H1 (cell line): Measurements from ENCODE around the gene LGALSL. TPM values are rescaled to one million over a fixed set of nuclear protein-coding genes. Genes with fewer than 3 reads are reported as not detected.

Experiments used
- CTCF ChIA-PET: fragments of 300-600 bp; sonication (Branson Sonifier 250); formaldehyde crosslinking; loops from one replicate; lab custom pipeline; 2021; ENCODE audit not compliant: partially characterized antibody; lab: Charles Lee
- POLR2A ChIA-PET: fragments of 300-600 bp; sonication (Branson Sonifier 250); formaldehyde crosslinking; loops from one replicate; lab custom pipeline; 2021; ENCODE audit warnings: inconsistent platforms; ENCODE audit not compliant: partially characterized antibody; lab: Charles Lee
- DNase-seq, 2 experiments: peaks; one replicate each; pipeline versions ENCODE4 v3.0.0 to v3.0.0-alpha.2; 2010 to 2022; ENCODE audit warnings: low spot score in 2 of 2, low read depth in 1 of 2, mixed read lengths in 1 of 2
- FAIRE-seq: peaks from 2 replicates; lab custom pipeline; 2011; peaks lifted over from hg19 to GRCh38; lab: Jason Lieb, UNC
- H2AFZ ChIP-seq: 2 replicates; pipeline ENCODE4 v1.8.1; 2012; ENCODE audit warnings: low read length, inconsistent platforms
- H2AK5ac ChIP-seq: 2 replicates; pipeline ENCODE4 v1.6.1; 2013; ENCODE audit warnings: low read depth, low read length
- H2BK120ac ChIP-seq: replicated peaks from 2 replicates; pipeline ENCODE3; 2013; ENCODE audit warnings: low read depth, low read length, inconsistent platforms
- H2BK12ac ChIP-seq: 2 replicates; pipeline ENCODE4 v1.6.1; 2013; ENCODE audit warnings: low read depth, low read length
- H2BK15ac ChIP-seq: 2 replicates; pipeline ENCODE4 v1.6.1; 2013; ENCODE audit warnings: low read length
- H2BK20ac ChIP-seq: 2 replicates; pipeline ENCODE4 v1.6.1; 2013; ENCODE audit warnings: low read length
- H2BK5ac ChIP-seq: 2 replicates; pipeline ENCODE4 v1.6.1; 2013; ENCODE audit warnings: low read depth, low read length
- H3K14ac ChIP-seq: 2 replicates; pipeline ENCODE4 v1.6.1; 2013; ENCODE audit warnings: inconsistent platforms; ENCODE audit not compliant: insufficient read length
- H3K18ac ChIP-seq: 2 replicates; pipeline ENCODE4 v1.6.1; 2013; ENCODE audit warnings: low read length; ENCODE audit errors: extremely low read depth
- H3K23ac ChIP-seq: 2 replicates; pipeline ENCODE4 v1.6.1; 2013; ENCODE audit warnings: inconsistent platforms; ENCODE audit not compliant: insufficient read length
- H3K23me2 ChIP-seq: 2 replicates; pipeline ENCODE4 v1.6.1; 2013; ENCODE audit warnings: low read depth, low read length
- H3K27ac ChIP-seq: 2 replicates; pipeline ENCODE4 v1.6.1; 2011; ENCODE audit warnings: low read depth, low read length, inconsistent platforms
- H3K27me3 ChIP-seq, 4 experiments: replicated peaks in 1 of 4; 1 replicate in 1 of 4; 2 replicates in 3 of 4; pipeline versions ENCODE4 v1.6.1 to v1.8.1; 2011 to 2013; ENCODE audit warnings: low read length in 3 of 4, mild to moderate bottlenecking in 3 of 4, inconsistent platforms in 2 of 4, mixed read lengths in 2 of 4, moderate library complexity in 1 of 4; ENCODE audit not compliant: control insufficient read depth in 3 of 4, insufficient read depth in 3 of 4; ENCODE audit errors: extremely low read depth in 1 of 4
- H3K36me3 ChIP-seq, 4 experiments: 2 replicates each; pipeline versions ENCODE4 v1.6.1 to v1.8.1; 2011 to 2013; ENCODE audit warnings: mild to moderate bottlenecking in 4 of 4, low read length in 3 of 4, moderate library complexity in 2 of 4, control low read depth in 1 of 4, inconsistent platforms in 1 of 4; ENCODE audit not compliant: insufficient read depth in 4 of 4, control insufficient read depth in 2 of 4
- H3K4ac ChIP-seq: replicated peaks from 2 replicates; pipeline ENCODE3; 2013; ENCODE audit warnings: low read length, low read depth, mixed read lengths, inconsistent platforms; ENCODE audit not compliant: insufficient read length
- H3K4me1 ChIP-seq, 4 experiments: replicated peaks in 1 of 4; 1 replicate in 1 of 4; 2 replicates in 3 of 4; pipeline versions ENCODE4 v1.6.1 to v1.8.1; 2011 to 2013; ENCODE audit warnings: low read length in 3 of 4, inconsistent platforms in 2 of 4, mixed read lengths in 1 of 4; ENCODE audit not compliant: insufficient read depth in 4 of 4, control insufficient read depth in 3 of 4
- H3K4me2 ChIP-seq, 2 experiments: 2 replicates each; pipeline versions ENCODE4 v1.6.1 to v1.8.1; 2011 to 2013; ENCODE audit warnings: low read depth in 2 of 2, low read length in 2 of 2, control low read depth in 1 of 2, inconsistent platforms in 1 of 2, mild to moderate bottlenecking in 1 of 2; ENCODE audit not compliant: insufficient read depth in 1 of 2
- H3K4me3 ChIP-seq, 4 experiments: fragments of 200-600, 300-600 bp in 1 of 4; sonication (generic), shearing (Covaris generic), sonication (Bioruptor Twin) in 1 of 4; 2 replicates each; pipeline versions ENCODE4 v1.5.1 to v1.8.1; 2011 to 2016; ENCODE audit warnings: low read length in 4 of 4, low read depth in 3 of 4, control low read depth in 2 of 4, inconsistent platforms in 2 of 4, mild to moderate bottlenecking in 2 of 4, mixed read lengths in 1 of 4, moderate library complexity in 1 of 4; ENCODE audit not compliant: insufficient read depth in 2 of 4; ENCODE audit errors: extremely low read depth in 1 of 4
- H3K56ac ChIP-seq: replicated peaks from 2 replicates; pipeline ENCODE3; 2013; ENCODE audit warnings: low read depth, mild to moderate bottlenecking, mixed read lengths, low read length, inconsistent platforms; ENCODE audit not compliant: insufficient read length
- H3K79me1 ChIP-seq: 2 replicates; pipeline ENCODE4 v1.6.1; 2013; ENCODE audit warnings: low read depth, low read length, control low read depth
- H3K79me2 ChIP-seq, 2 experiments: 2 replicates each; pipeline versions ENCODE4 v1.6.1 to v1.8.1; 2012 to 2013; ENCODE audit warnings: low read length in 2 of 2, mild to moderate bottlenecking in 2 of 2, inconsistent platforms in 1 of 2; ENCODE audit not compliant: insufficient read depth in 2 of 2, control insufficient read depth in 1 of 2
- H3K9ac ChIP-seq, 4 experiments: replicated peaks in 1 of 4; 1 replicate in 1 of 4; 2 replicates in 3 of 4; pipeline versions ENCODE4 v1.6.1 to v1.8.1; 2011 to 2013; ENCODE audit warnings: low read depth in 3 of 4, low read length in 3 of 4, control low read depth in 2 of 4, mild to moderate bottlenecking in 2 of 4, moderate library complexity in 2 of 4, inconsistent platforms in 1 of 4; ENCODE audit errors: extremely low read depth in 1 of 4
- H3K9me3 ChIP-seq, 2 experiments: 2 replicates each; pipeline versions ENCODE4 v1.6.1 to v1.8.1; 2012 to 2013; ENCODE audit warnings: mild to moderate bottlenecking in 2 of 2, moderate library complexity in 2 of 2, control low read depth in 1 of 2, inconsistent platforms in 1 of 2, low read depth in 1 of 2, low read length in 1 of 2, mixed read lengths in 1 of 2; ENCODE audit not compliant: insufficient read depth in 2 of 2
- H4K20me1 ChIP-seq, 2 experiments: replicated peaks in 1 of 2; 2 replicates each; pipeline versions ENCODE3 to v1.8.1; 2011 to 2013; ENCODE audit warnings: inconsistent platforms in 2 of 2, low read length in 2 of 2, mild to moderate bottlenecking in 1 of 2; ENCODE audit not compliant: insufficient read depth in 2 of 2, control insufficient read depth in 1 of 2
- H4K5ac ChIP-seq: 2 replicates; pipeline ENCODE4 v1.6.1; 2013; ENCODE audit warnings: low read length, low read depth, mixed read lengths, inconsistent platforms; ENCODE audit not compliant: insufficient read length
- H4K8ac ChIP-seq: 2 replicates; pipeline ENCODE4 v1.8.0; 2013; ENCODE audit warnings: mild to moderate bottlenecking, moderate library complexity, low read length, inconsistent platforms; ENCODE audit not compliant: insufficient read depth; ENCODE audit errors: extremely low read depth
- H4K91ac ChIP-seq: replicated peaks from 2 replicates; pipeline ENCODE3; 2013; ENCODE audit warnings: low read length, mixed read lengths, inconsistent platforms; ENCODE audit not compliant: insufficient read length
- PHF8 ChIP-seq: fragments of 200-600 bp; sonication (generic); conservative IDR thresholded peaks from 2 replicates; pipeline ENCODE4 v1.7.1; 2012; ENCODE audit warnings: low read depth, mild to moderate bottlenecking, inconsistent platforms, low read length, moderate library complexity
- POLR2AphosphoS5 ChIP-seq: IDR thresholded peaks from 2 replicates; pipeline ENCODE4 v1.6.1; 2011; ENCODE audit warnings: low read depth, low read length
- RFX5 ChIP-seq: IDR thresholded peaks from 2 replicates; pipeline ENCODE4 v1.6.1; 2011; ENCODE audit warnings: low read depth, low read length, improper control_type of control experiment, borderline replicate concordance
- RNF2 ChIP-seq: fragments of 200-900, 300-1000 bp; sonication (generic); IDR thresholded peaks from 2 replicates; pipeline ENCODE4 v1.7.1; 2016; ENCODE audit warnings: borderline replicate concordance, low read depth, mild to moderate bottlenecking, antibody characterized with exemption, low read length; ENCODE audit not compliant: poor library complexity, severe bottlenecking; ENCODE audit errors: missing control alignments
- WGBS, 2 experiments: shearing (Covaris generic) in 1 of 2; methylation state at CpG; one replicate each; pipeline versions ENCODE4 v1.1.6 to v1.1.7; 2013 to 2015; ENCODE audit warnings: low lambda C conversion rate in 2 of 2, mixed read lengths in 2 of 2, inconsistent platforms in 1 of 2, low coverage in 1 of 2, missing lambda C conversion rate in 1 of 2; ENCODE audit not compliant: insufficient replicate concordance in 2 of 2, insufficient coverage in 1 of 2, insufficient read length in 1 of 2; ENCODE audit errors: extremely low coverage in 1 of 2, missing lambda C conversion rate in 1 of 2; 5-methylcytosine and 5-hydroxymethylcytosine counted together
- polyA plus RNA-seq, 7 experiments: library from polyadenylated mRNA; depleted of rRNA in 3 of 7; stranded (reverse) in 5 of 7; unstranded in 2 of 7; fragments of >200 nt in 5 of 7; fragments of 200-250 nt in 2 of 7; gene quantifications; 1 replicate in 5 of 7; 2 replicates in 1 of 7; 4 replicates in 1 of 7; pipeline versions ENCODE4 v1.2.1 to v1.2.3, GENCODE V29; 2011 to 2013; ENCODE audit warnings: missing spikeins in 2 of 7, mixed read lengths in 2 of 7
- total RNA-seq: library from RNA; stranded (reverse); fragmentation: NEBNext Ultra II Directional; extraction: Animal tissue kit (Norgen Biotek cat#: 25700); gene quantifications from 2 replicates; pipeline ENCODE4 v1.2.1, GENCODE V29; 2021

Gene LGALSL
- total and polyA plus RNA-seq, 2 of the 8 experiments (the other 6 are each of a cell fraction or from before 2014, with no cell fraction given): 13.6 to 32.3 TPM

DNA sequence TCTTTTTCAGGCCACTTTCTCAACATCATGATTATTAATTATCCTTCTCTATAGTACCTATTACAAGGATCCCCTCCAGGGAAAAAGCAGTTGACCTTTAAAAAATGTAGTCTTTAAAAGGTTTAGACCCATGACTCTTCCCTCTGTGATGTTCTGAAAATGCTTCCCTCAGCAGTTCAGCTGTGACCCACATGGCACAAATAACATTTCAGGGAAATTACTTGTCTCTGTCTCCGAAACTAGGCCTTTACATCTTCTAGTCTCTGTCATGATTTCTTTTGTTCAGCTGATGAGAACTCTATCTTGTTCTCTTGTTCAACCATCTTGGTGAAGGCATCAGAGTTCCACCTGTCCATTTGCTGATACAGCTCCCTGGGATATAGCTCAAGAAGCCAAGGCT is 28.3 kb downstream of the LGALSL start:
- H4K20me1 ChIP-seq: no peaks in the 10 kb centered on the region
- H3K79me2 ChIP-seq: no peaks in the 10 kb centered on the region; a peak in 1 of 4 replicates
- no peak overlapping the region for H4K91ac ChIP-seq
- no peak overlapping the region for H3K27ac ChIP-seq
- no peak overlapping the region for H2AFZ ChIP-seq
- DNase-seq: no peak
- no peak overlapping the region for H3K14ac ChIP-seq
- H3K4ac ChIP-seq: no peak overlapping the region
- no peak for FAIRE-seq
- no peak overlapping the region for H2BK5ac ChIP-seq
- H3K23ac ChIP-seq: no peak overlapping the region
- no peak overlapping the region for H3K9ac ChIP-seq
- H3K56ac ChIP-seq: no peak overlapping the region
- 88% methylated on average over 1 of the region's 1 CpG; no CpG with 5 or more reads in 1 of the 2 experiments for WGBS, 2 experiments
- no peaks in the 10 kb centered on the region for H3K23me2 ChIP-seq
- H4K8ac ChIP-seq: no peak overlapping the region
- no peaks in the 10 kb centered on the region for H3K9me3 ChIP-seq
- ChIA-PET CTCF (interaction anchor here (0.6 to 13.1 kb wide), 8 partner anchors 8 to 206 kb away, joined by 3 to 214 read pairs (median 4); no protein-coding TSS in a partner anchor), POLR2A (interaction anchor here (0.7 to 1.0 kb wide), 2 partner anchors 23 to 587 kb away, joined by 3 read pairs; no protein-coding TSS in a partner anchor)
- no peak overlapping the region for H3K18ac ChIP-seq
- no peak overlapping the region for H2BK20ac ChIP-seq
- no peak overlapping the region for H2BK120ac ChIP-seq
- no peaks in the 10 kb centered on the region for H3K27me3 ChIP-seq
- no peak for TF ChIP-seq RNF2
- no peak for TF ChIP-seq POLR2AphosphoS5
- no peak for TF ChIP-seq RFX5
- TF ChIP-seq PHF8: no peak
- TF ChIP-seq, all 59 proteins: peak for 0
- Histone ChIP-seq H3K4me2 (no peak overlapping the region), H3K4me3 (no peak overlapping the region), H2AK5ac (no peak overlapping the region), H2BK15ac (0 out of 2 replicates have a peak overlapping the region, but pooled peaks have one; percentile 5), H2BK12ac (no peak overlapping the region), H3K36me3 (no peaks in the 10 kb centered on the region), H3K79me1 (no peaks in the 10 kb centered on the region), H3K4me1 (peaks cover 0 to 7% (median 0%) of the 10 kb centered on the region in 4 experiments; a peak in 1 of 7 replicates), H4K5ac (no peak overlapping the region)
